Midbrain (tissue), 1 donor: ENCODE measurements around the gene ACBD6.
"Not testable (repeated sequence)": the region's sequence is repeated elsewhere in the genome, so short reads cannot be mapped to it uniquely, and the experiment has no call there.

Source experiments
- DNase-seq: peaks from one replicate; lab custom pipeline; 2025; lab: John Stamatoyannopoulos, UW

ACBD6 gene, protein sequence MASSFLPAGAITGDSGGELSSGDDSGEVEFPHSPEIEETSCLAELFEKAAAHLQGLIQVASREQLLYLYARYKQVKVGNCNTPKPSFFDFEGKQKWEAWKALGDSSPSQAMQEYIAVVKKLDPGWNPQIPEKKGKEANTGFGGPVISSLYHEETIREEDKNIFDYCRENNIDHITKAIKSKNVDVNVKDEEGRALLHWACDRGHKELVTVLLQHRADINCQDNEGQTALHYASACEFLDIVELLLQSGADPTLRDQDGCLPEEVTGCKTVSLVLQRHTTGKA

GRCh38 chr1:180502361-180503279 is at the start of gene ACBD6:
TSS of gene ACBD6 (minus strand) at chr1:180502577. CDS start at chr1:180502266, 311 bp downstream.
- peak; percentile 86 for DNase-seq

DNA sequence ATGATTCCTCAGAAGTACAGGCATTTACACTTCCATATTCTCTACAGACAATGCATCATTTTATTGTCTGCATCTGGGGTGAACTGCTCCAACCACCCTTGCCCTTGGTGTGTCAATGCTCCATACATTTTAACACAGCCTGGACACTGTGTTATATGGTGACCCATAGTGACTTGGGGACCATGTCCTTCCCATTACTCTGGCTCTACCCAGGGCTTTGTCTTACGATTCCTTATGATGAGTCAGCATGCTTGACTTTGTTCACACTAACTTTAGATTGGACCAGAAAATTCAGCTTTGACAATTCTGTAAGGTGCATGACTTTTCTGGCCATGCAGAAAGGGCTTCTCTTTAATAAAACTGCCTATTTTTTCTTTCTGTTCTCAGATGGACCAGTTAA is 49.6 kb upstream of the ACBD6 start:
- DNase-seq: no peak

- DNase-seq: no peak
Observed at GRCh38 chr1:180550241-180550640, 47.9 kb upstream of the ACBD6 start.

- not testable (repeated sequence) for DNase-seq
Observed at GRCh38 chr1:180549770-180550169, 47.4 kb upstream of the ACBD6 start.

- DNase-seq: no peak
Observed at GRCh38 chr1:180548686-180549317, 46.4 kb upstream of the ACBD6 start.

- no peak for DNase-seq
Observed at GRCh38 chr1:180545991-180546390, 43.6 kb upstream of the ACBD6 start.

- no peak for DNase-seq
Observed at GRCh38 chr1:180544050-180544449, 41.7 kb upstream of the ACBD6 start.

DNA sequence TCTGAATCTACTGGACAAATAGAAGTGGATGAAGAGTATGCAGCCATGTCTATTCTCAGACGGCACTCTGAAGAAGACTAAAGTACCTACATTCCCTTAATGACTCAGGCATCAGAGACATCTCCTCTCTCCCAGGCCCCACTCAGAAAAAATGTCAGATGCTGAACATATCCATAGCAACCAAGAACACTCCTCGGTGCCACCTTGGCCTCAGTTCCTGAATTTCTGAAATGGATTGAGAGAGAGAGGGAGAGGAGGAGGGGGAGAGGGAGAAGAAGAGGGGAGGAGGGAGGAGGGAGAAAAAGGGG is 40.4 kb upstream of the ACBD6 start:
- no peak for DNase-seq

DNA sequence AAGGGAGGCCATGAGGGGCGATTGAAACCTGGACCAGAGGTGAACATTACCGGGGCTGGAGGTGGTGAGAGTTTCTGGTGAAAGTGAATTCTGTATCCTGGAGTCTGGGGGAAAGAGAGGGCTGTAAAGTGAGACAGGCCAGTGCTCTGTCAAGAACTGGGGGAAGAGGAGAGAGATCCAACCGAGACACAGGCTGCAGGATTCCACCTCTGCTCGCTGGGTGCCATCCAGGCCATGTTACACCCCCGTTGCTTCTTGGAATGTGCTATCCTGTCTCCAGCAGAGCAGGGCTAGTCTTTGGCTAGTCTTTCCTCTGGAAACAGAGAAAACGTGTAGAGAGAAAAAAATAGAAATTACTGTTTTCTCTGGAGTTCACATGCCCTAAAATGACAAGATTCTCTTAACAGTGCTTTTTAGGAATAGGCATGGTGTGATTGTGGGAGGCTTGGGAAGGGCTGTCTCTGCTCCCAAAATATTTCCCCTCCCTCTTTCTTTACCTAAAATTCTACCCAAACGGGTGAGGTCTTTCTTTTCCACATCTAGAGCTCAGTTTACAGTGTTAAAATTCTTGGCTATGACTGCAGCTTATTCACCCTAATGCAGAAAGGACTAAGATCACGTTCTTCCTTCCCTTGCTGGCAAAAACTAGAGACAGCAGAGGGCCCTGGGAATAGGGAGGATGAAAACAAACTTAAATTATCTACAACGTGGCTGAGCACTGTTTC is 39.9 kb upstream of the ACBD6 start:
- DNase-seq: no peak

DNA sequence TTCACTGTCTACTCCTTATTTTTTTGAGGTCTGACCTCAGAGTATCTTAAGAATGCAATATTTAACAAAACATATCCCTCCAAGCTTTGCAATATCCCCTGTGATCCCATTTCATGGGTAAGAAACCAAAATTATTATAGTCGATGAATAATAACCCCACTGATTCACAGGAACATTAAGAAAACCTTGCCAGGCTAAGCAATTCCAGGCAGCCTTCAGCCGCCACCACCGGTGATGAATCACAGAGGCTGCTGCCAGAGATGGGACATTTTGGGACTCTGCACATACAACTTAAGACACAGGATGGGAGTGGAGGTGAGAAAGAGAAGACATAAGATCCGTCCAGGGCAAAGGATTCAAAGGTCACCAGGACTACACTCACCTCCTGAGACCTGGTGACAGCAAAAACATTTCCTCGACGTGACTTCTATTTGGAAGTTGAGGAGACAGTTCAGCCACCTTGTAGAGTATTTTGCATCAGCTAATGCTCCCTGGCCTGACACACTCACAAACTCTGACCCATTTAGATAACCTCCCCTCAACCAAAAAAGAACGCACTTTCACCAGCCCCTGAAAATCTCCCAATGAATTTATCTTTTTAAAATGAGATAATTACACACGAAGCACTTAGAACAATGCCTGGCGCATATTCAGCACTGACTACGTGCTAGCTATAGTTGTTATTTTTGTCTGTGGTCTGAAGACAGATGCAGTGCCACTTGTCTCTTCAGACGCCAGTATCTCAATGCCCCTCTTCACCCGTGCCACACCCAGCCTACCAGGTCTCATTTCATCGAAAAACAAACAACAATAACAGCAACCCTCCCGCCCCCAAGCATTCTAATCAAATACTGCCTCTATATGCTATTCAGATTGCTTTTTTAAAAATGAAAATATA is 38.6 kb upstream of the ACBD6 start:
- DNase-seq: no peak

GRCh38 chr1:180539136-180539535 is 36.8 kb upstream of the ACBD6 start:
- DNase-seq: no peak

DNA sequence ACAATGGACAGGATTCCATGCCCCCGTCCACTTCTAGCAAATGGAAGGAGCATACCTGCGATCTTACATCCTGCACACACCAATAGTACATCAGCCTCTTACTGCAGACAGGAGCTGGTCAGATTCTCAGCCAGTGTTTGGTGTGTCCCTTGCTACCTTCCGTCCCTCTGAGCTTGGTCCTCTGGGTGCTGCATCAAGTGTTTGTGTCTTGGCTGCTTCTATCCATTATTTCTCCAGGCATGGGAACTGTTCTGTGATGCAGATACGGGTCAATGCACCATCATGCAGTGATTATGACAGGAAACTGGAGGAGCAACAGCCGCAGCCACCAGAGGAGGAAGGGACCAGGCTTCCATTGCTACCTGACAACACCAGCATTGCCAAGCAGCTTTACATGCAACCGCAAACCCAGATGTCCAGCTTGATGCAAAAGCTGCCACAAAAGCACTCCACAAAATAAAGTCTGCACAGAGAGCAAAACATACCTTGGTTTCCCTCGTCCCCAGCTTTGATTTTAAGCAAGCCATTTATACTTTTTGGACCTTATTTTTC is 34.5 kb upstream of the ACBD6 start:
- no peak for DNase-seq

GRCh38 chr1:180535418-180535999 is 33.1 kb upstream of the ACBD6 start:
- no peak for DNase-seq

DNA sequence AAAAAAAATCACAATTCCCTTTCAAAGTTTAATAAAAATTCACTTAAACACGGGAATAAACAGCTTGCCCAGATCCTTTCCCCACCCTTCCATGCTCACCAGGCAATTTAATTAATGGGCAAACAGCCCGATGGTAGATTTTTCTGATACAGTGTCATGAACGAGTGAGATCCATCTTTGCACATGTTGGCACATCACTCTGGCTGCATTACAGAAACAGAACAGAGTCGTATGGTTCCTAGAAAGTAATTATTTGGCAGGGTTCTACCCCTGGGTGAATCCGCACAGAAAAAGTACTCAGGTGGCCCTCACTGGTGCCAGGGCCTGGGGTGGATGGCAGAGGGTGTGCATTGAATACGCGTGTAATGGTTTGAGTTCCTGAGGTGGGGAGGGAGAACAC is 31.8 kb upstream of the ACBD6 start:
- DNase-seq: no peak

DNA sequence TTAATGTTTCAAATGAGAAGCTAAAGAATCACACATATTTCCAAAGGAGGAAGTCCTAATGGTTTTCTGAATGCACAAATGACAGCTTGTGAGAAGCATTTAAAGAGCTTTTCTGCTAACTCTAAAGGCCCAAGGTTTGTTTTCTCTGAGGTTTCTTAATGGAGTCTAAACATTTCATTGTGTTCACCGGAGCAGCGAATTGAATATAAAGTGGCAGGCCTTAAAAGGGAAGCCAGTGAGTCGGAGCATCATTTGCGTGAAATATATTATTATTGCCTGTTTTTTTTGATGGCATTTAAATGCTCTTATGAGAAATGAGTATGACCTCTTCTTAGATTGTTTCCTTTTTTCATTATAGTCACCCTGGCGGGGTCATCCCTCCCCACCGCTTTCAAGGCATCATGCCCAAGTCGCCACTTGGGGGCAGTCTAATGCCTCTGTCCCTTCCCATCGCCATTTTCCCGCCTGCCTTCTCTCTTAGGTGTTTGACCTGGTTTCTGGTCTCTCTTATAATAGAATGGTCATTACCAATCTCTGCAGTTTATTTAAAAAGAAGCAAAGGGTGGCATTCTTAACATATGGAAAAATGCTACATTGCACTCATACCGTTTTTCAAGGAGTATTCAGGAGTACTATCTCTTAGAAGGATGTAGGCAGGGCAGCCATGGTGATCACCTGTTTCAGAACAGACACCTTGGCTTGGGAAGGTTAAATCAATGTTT is 31.1 kb upstream of the ACBD6 start:
- peak; percentile 79 for DNase-seq

- no peak for DNase-seq
Observed at GRCh38 chr1:180532854-180533253, 30.5 kb upstream of the ACBD6 start.

DNA sequence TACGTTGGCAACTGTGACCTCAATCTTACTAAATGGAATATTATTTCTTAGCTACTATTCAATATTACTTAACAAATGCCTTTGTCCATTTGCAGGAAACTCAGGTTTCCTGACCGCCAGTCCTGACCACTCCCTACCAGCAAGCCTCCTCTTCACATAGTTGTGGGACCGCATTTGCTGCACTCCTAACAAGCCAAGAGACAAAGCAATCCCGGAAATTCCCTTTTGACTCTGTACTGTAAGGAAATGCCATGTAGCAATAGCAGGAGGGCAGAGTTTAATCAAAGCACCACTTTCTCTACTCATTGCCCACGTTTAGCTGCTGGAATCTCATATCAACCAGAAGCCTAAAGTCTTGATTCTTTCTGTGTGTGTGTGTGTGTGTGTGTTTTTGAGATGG is 28.1 kb upstream of the ACBD6 start:
- DNase-seq: no peak

GRCh38 chr1:180528868-180529470 is 26.6 kb upstream of the ACBD6 start:
- no peak for DNase-seq

DNA sequence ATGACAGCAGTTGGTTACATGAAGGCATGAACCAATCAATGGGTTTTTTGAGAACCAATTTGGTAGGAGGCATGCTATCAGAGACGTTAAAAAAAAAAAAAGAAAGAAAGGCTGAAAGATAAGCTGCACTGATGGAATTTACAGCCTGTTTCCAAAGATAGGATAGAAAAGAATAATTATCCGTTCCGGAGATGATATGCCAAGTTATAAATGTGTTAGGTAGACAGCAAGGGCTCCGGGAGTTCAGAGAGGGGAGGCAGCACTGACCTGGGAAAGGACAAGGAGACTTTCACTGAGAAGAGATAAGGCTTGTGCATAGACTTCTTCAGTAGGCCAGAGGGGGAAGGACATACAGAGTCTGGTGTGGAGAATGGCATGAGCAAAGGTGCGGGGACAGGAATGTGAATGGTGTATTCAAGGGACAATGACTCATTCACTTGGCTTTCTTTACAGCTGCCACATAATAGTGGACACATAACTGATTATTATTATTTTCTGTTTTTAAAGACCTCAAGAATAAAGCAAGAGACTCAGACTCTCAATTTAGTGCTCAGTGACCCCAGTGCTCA is 24.8 kb upstream of the ACBD6 start:
- no peak for DNase-seq
